ENCODE results near the gene CHCHD6.
A peak's percentile ranks its signal among the peaks of the same experiment; 100 is the strongest.

CHCHD6 gene

GRCh38 chr3:126668450-126669401, 35.3 kb upstream of the CHCHD6 start:
- DNase-seq (ENCODE audit: low read depth in 3 of 3) = no peak

- DNase-seq (ENCODE audit: low read depth in 3 of 3) = no peak
Observed at GRCh38 chr3:126671521-126671920, 32.5 kb upstream of the CHCHD6 start.

- no peak for DNase-seq (ENCODE audit: low read depth in 3 of 3)
Observed at GRCh38 chr3:126672340-126672739, 31.7 kb upstream of the CHCHD6 start.

GRCh38 chr3:126672741-126673140, 31.3 kb upstream of the CHCHD6 start:
- no peak for DNase-seq (ENCODE audit: low read depth in 3 of 3)

- DNase-seq (ENCODE audit: low read depth in 3 of 3) = no peak
Observed at GRCh38 chr3:126676919-126677705, 26.9 kb upstream of the CHCHD6 start.

- DNase-seq (ENCODE audit: low read depth in 3 of 3) = no peak
Observed at GRCh38 chr3:126677862-126678503, 26.1 kb upstream of the CHCHD6 start.

- DNase-seq (ENCODE audit: low read depth in 3 of 3) = no peak
Observed at GRCh38 chr3:126678693-126679317, 25.2 kb upstream of the CHCHD6 start.

GRCh38 chr3:126679318-126679751, 24.7 kb upstream of the CHCHD6 start:
- peak; percentile 59 to 62 (median 61) for DNase-seq (ENCODE audit: low read depth in 3 of 3)

GRCh38 chr3:126679831-126680666, 24.0 kb upstream of the CHCHD6 start:
- DNase-seq (ENCODE audit: low read depth in 3 of 3) = no peak

GRCh38 chr3:126680667-126681055, 23.4 kb upstream of the CHCHD6 start:
- DNase-seq (ENCODE audit: low read depth in 3 of 3) = no peak

GRCh38 chr3:126682009-126682408, 22.0 kb upstream of the CHCHD6 start:
- DNase-seq (ENCODE audit: low read depth in 3 of 3) = no peak

GRCh38 chr3:126683069-126683468, 21.0 kb upstream of the CHCHD6 start:
- DNase-seq (ENCODE audit: low read depth in 3 of 3) = no peak

GRCh38 chr3:126684218-126684751, 19.8 kb upstream of the CHCHD6 start:
- DNase-seq (ENCODE audit: low read depth in 3 of 3) = no peak

GRCh38 chr3:126685021-126685420, 19.0 kb upstream of the CHCHD6 start:
- no peak for DNase-seq (ENCODE audit: low read depth in 3 of 3)

GRCh38 chr3:126685493-126685892, 18.5 kb upstream of the CHCHD6 start:
- DNase-seq (ENCODE audit: low read depth in 3 of 3) = no peak

GRCh38 chr3:126691765-126692164, 12.3 kb upstream of the CHCHD6 start:
- DNase-seq (ENCODE audit: low read depth in 3 of 3) = no peak

- no peak for DNase-seq (ENCODE audit: low read depth in 3 of 3)
Observed at GRCh38 chr3:126692858-126693257, 11.2 kb upstream of the CHCHD6 start.

- no peak for DNase-seq (ENCODE audit: low read depth in 3 of 3)
Observed at GRCh38 chr3:126693921-126694320, 10.1 kb upstream of the CHCHD6 start.

- DNase-seq (ENCODE audit: low read depth in 3 of 3) = no peak
Observed at GRCh38 chr3:126696701-126697267, 7.3 kb upstream of the CHCHD6 start.

- no peak for DNase-seq (ENCODE audit: low read depth in 3 of 3)
Observed at GRCh38 chr3:126699011-126699410, 5.0 kb upstream of the CHCHD6 start.
